HepG2 (cell line): ENCODE measurements around the gene POMT2. TPM values are rescaled to one million over a fixed set of nuclear protein-coding genes. Genes with fewer than 3 reads are reported as not detected.

Experiments
- ATAC-seq: fragments of 200-7000 bp; cut with Tn5 transposase; 3 replicates; pipeline ENCODE4 v1.9.1; 2020; ENCODE audit warnings: mild to moderate bottlenecking, moderate library complexity
- BruUV-seq: library from RNA; stranded (reverse); fragments of 400-500 nt; replicated peaks from 2 replicates; lab custom pipeline; 2021; lab: Mats Ljungman, UMichigan
- CTCF ChIA-PET: fragments of 300-600 bp; formaldehyde crosslinking; extraction: SDS; loops from one replicate; lab custom pipeline; 2021; ENCODE audit warnings: low total read pairs, inconsistent platforms, low intra/inter-chr PET ratio; lab: Yijun Ruan, JAX
- POLR2A ChIA-PET: fragments of 350-600 bp; sonication (Branson Sonifier 250); formaldehyde crosslinking; loops from one replicate; lab custom pipeline; 2020; ENCODE audit warnings: antibody characterized with exemption, inconsistent platforms; lab: Yijun Ruan, JAX
- DNase-seq: peaks from one replicate; pipeline ENCODE4 v3.0.0-alpha.2; 2015; ENCODE audit warnings: low spot score
- FAIRE-seq: peaks from 3 replicates; lab custom pipeline; 2011; peaks lifted over from hg19 to GRCh38; lab: Jason Lieb, UNC
- H2AFZ ChIP-seq: one replicate; pipeline ENCODE4 v1.6.1; 2011; ENCODE audit warnings: low read length, inconsistent platforms
- H3K27ac ChIP-seq: fragments of 300-600 bp; 3 replicates; pipeline ENCODE4 v1.8.0; 2011; ENCODE audit warnings: mixed run types, mild to moderate bottlenecking, mixed read lengths, low read length, inconsistent platforms; ENCODE audit not compliant: insufficient read depth; ENCODE audit errors: extremely low read length
- H3K27me3 ChIP-seq, 2 experiments: fragments of 200-600 bp in 1 of 2; 2 replicates in 1 of 2; 3 replicates in 1 of 2; pipeline versions ENCODE4 v1.6.0 to v1.8.0; 2011; ENCODE audit warnings: low read length in 2 of 2, mild to moderate bottlenecking in 2 of 2, moderate library complexity in 2 of 2, inconsistent platforms in 1 of 2; ENCODE audit not compliant: insufficient read depth in 2 of 2, control insufficient read depth in 1 of 2
- H3K36me3 ChIP-seq, 2 experiments: fragments of 200-600 bp in 1 of 2; replicated peaks in 1 of 2; 2 replicates in 1 of 2; 3 replicates in 1 of 2; pipeline versions ENCODE4 v1.5.1 to v1.8.0; 2011; ENCODE audit warnings: low read length in 2 of 2, inconsistent platforms in 1 of 2; ENCODE audit not compliant: insufficient read depth in 2 of 2, control insufficient read depth in 1 of 2
- H3K4me1 ChIP-seq: 2 replicates; pipeline ENCODE4 v1.5.1; 2012; ENCODE audit warnings: low read length, inconsistent platforms; ENCODE audit not compliant: insufficient read depth
- H3K4me2 ChIP-seq: 2 replicates; pipeline ENCODE4 v1.6.0; 2011; ENCODE audit warnings: low read depth, low read length, inconsistent platforms
- H3K4me3 ChIP-seq, 3 experiments: fragments of 200-600 bp in 1 of 3; sonication (generic), shearing (Covaris generic) in 1 of 3; replicated peaks in 1 of 3; 2 replicates each; pipeline ENCODE4 v1.5.1; 2011 to 2016; ENCODE audit warnings: low read length in 3 of 3, inconsistent platforms in 2 of 3, low read depth in 2 of 3, mild to moderate bottlenecking in 2 of 3, control low read depth in 1 of 3, mixed read lengths in 1 of 3; ENCODE audit not compliant: insufficient read depth in 1 of 3
- H3K79me2 ChIP-seq: one replicate; pipeline ENCODE4 v1.6.1; 2011; ENCODE audit warnings: low read length, inconsistent platforms; ENCODE audit not compliant: insufficient read depth
- H3K9ac ChIP-seq: 2 replicates; pipeline ENCODE4 v1.6.0; 2011; ENCODE audit warnings: mild to moderate bottlenecking, low read depth, low read length, inconsistent platforms; ENCODE audit not compliant: insufficient read depth
- H3K9me3 ChIP-seq: 2 replicates; pipeline ENCODE4 v1.5.1; 2012; ENCODE audit warnings: mild to moderate bottlenecking, low read length
- H4K20me1 ChIP-seq: 2 replicates; pipeline ENCODE4 v1.6.0; 2011; ENCODE audit warnings: inconsistent platforms, mild to moderate bottlenecking, low read length, moderate library complexity; ENCODE audit not compliant: insufficient read depth
- FOXA1 ChIP-seq, 2 experiments: fragments of 450-650 bp in 1 of 2; sonication (generic) in 1 of 2; formaldehyde crosslinking in 1 of 2; IDR thresholded peaks; 2 replicates each; pipeline versions ENCODE4 v1.4.0 to v1.6.1; 2016 to 2020; ENCODE audit warnings: missing genetic modification reagents in 1 of 2
- FOXA3 ChIP-seq: IDR thresholded peaks from 2 replicates; pipeline ENCODE4 v1.6.1; 2016; ENCODE audit warnings: missing genetic modification reagents, missing compliant biosample characterization
- HOMEZ ChIP-seq: IDR thresholded peaks from 2 replicates; pipeline ENCODE4 v1.6.1; 2016; ENCODE audit warnings: low read depth
- LCORL ChIP-seq, 2 experiments: fragments of 450-650 bp in 1 of 2; sonication (generic) in 1 of 2; formaldehyde crosslinking in 1 of 2; IDR thresholded peaks; 2 replicates each; pipeline versions ENCODE4 v1.5.0 to v1.6.1; 2017 to 2020; ENCODE audit warnings: antibody characterized with exemption in 1 of 2, missing genetic modification reagents in 1 of 2
- REPIN1 ChIP-seq: sonication (generic); formaldehyde crosslinking; IDR thresholded peaks from 2 replicates; pipeline ENCODE4 v1.8.0; 2022; ENCODE audit warnings: missing genetic modification reagents, low read depth, mild to moderate bottlenecking, borderline replicate concordance
- RXRB ChIP-seq: IDR thresholded peaks from 2 replicates; pipeline ENCODE4 v1.6.1; 2016; ENCODE audit warnings: borderline replicate concordance, missing genetic modification reagents, missing compliant biosample characterization
- SAP130 ChIP-seq: IDR thresholded peaks from 2 replicates; pipeline ENCODE4 v1.6.1; 2016; ENCODE audit warnings: low read depth
- SRSF4 ChIP-seq: fragments of 200-400 bp; formaldehyde crosslinking; IDR thresholded peaks from one replicate; pipeline ENCODE4 v1.6.1; 2018; ENCODE audit warnings: mild to moderate bottlenecking, low read depth, low read length, moderate library complexity; ENCODE audit not compliant: poor library complexity, severe bottlenecking
- TBX2 ChIP-seq: sonication (generic); formaldehyde crosslinking; IDR thresholded peaks from 2 replicates; pipeline ENCODE4 v1.5.0; 2020; ENCODE audit warnings: missing genetic modification reagents, mild to moderate bottlenecking, borderline replicate concordance
- ZFX ChIP-seq: sonication (generic); formaldehyde crosslinking; IDR thresholded peaks from 2 replicates; pipeline ENCODE4 v1.4.0; 2020; ENCODE audit warnings: mild to moderate bottlenecking, low read depth, missing genetic modification reagents, moderate library complexity
- ZNF263 ChIP-seq: sonication (generic); formaldehyde crosslinking; IDR thresholded peaks from 2 replicates; pipeline ENCODE4 v1.4.0; 2020; ENCODE audit warnings: missing genetic modification reagents
- ZNF383 ChIP-seq: sonication (generic); formaldehyde crosslinking; IDR thresholded peaks from 2 replicates; pipeline ENCODE4 v1.4.0; 2020; ENCODE audit warnings: missing genetic modification reagents, mild to moderate bottlenecking, borderline replicate concordance
- ZNF577 ChIP-seq: sonication (generic); formaldehyde crosslinking; IDR thresholded peaks from 2 replicates; pipeline ENCODE4 v1.4.0; 2020; ENCODE audit warnings: mild to moderate bottlenecking, low read depth, missing genetic modification reagents, borderline replicate concordance
- WGBS: methylation state at CpG from one replicate; pipeline ENCODE4 v1.1.6; 2017; ENCODE audit warnings: low lambda C conversion rate; 5-methylcytosine and 5-hydroxymethylcytosine counted together
- in situ Hi-C: cut with HindIII; loops from 2 replicates; pipeline ENCODE4 v1.10.0; 2017; ENCODE audit warnings: low pct_unique_long_range_greater_than_20kb; ENCODE audit not compliant: extremely low pct_ligation_motif_present
- intact Hi-C: fragments of 100-400 bp; cut with micrococcal nuclease; formaldehyde crosslinking; loops from one replicate; pipeline ENCODE4 v1.10.0; 2022; ENCODE audit not compliant: unreplicated experiment
- polyA plus RNA-seq, 8 experiments: library from polyadenylated mRNA; depleted of rRNA in 3 of 8; stranded (reverse) in 7 of 8; unstranded in 1 of 8; fragments of >200 nt; fragmentation: Illumina TruSeq in 4 of 8; extraction: Trizol in 4 of 8; gene quantifications; 2 replicates each; pipeline versions ENCODE4 v1.2.1 to v1.2.3, GENCODE V29; 2011 to 2016; ENCODE audit warnings: low read depth in 4 of 8, missing spikeins in 1 of 8, mixed read lengths in 1 of 8; ENCODE audit not compliant: insufficient read depth in 1 of 8
- total RNA-seq, 5 experiments: library from RNA; depleted of rRNA; stranded (reverse); fragments of >200 nt; fragmentation: Illumina TruSeq; extraction: Trizol; gene quantifications; 2 replicates each; pipeline ENCODE4 v1.2.3, GENCODE V29; 2016; ENCODE audit warnings: low read depth in 1 of 5
- TF ChIP-seq, protein P1 (sequence below): sonication (generic); formaldehyde crosslinking; IDR thresholded peaks from 2 replicates; pipeline ENCODE4 v1.5.0; 2020; ENCODE audit warnings: missing genetic modification reagents, mild to moderate bottlenecking, borderline replicate concordance
- TF ChIP-seq, protein P2 (sequence below): sonication (generic); formaldehyde crosslinking; IDR thresholded peaks from 2 replicates; pipeline ENCODE4 v1.5.1; 2020; ENCODE audit warnings: mild to moderate bottlenecking, missing genetic modification reagents, moderate library complexity

POMT2 gene
- total and polyA plus RNA-seq, 2 of the 13 experiments (the other 11 are each of a cell fraction or from before 2014, with no cell fraction given), result 15.3 to 15.9 TPM

GRCh38 chr14:77302926-77303325 lies 17.8 kb downstream of the POMT2 start (continued):
- TF ChIP-seq RXRB (CRISPR knock-in tag), result peak; percentile 70
- no peak for TF ChIP-seq ZNF577 (CRISPR knock-in tag)
- no peak for TF ChIP-seq ZNF383 (CRISPR knock-in tag)
- TF ChIP-seq ZFX, result peak; percentile 36; the same call in 1 of the 2 replicates

DNA sequence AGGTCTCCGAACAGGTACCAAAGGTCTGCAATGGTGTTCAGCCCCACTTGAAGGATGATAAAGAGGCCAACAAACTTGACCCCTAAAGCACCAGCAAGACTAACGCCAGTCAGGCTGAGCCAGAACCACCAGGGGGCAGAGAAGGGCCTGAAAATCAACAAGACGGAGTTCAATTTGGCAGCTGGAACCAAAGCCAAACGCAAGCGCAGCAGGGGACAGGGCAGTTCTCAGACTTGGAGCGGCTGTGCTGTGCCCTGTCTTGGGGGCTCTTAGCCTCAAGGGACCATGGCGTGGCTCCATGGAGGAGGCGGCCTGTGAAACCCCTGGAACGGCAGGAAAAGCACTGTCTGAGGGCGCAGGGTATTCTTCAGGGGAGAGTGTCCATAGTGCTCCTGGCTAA lies 19.6 kb downstream of the POMT2 start:
- Histone ChIP-seq H3K9ac (no peak overlapping the region), H3K4me2 (no peak overlapping the region), H3K9me3 (no peaks in the 10 kb centered on the region), H3K4me1 (peaks cover 38% of the 10 kb centered on the region), H3K36me3 (peaks cover 19 to 30% of the 10 kb centered on the region in 2 experiments), H4K20me1 (no peaks in the 10 kb centered on the region), H3K4me3 (no peak overlapping the region), H3K79me2 (no peaks in the 10 kb centered on the region), H2AFZ (no peak overlapping the region), H3K27me3 (no peaks in the 10 kb centered on the region), H3K27ac (no peak overlapping the region)
- intact Hi-C loops, result loop anchor here (1.0 kb wide), 3 partner anchors 15 to 250 kb away; no protein-coding TSS in a partner anchor
- ChIA-PET CTCF (interaction anchor here (0.8 to 4.3 kb wide), 5 partner anchors 14 to 250 kb away, joined by 3 to 54 read pairs (median 9); no protein-coding TSS in a partner anchor), POLR2A (interaction anchor here (0.7 to 5.3 kb wide), 4 partner anchors 14 to 108 kb away, joined by 3 to 70 read pairs (median 4); partner anchors contain the start of genes GSTZ1 and POMT2)
- BruUV-seq, result no TSS peak
- in situ Hi-C loops, result loop anchor here (10.0 kb wide), 2 partner anchors 114 to 244 kb away; no protein-coding TSS in a partner anchor
- DNase-seq (peak; percentile 75), ATAC-seq (peak; percentile 70), FAIRE-seq (peak; percentile 90)
- WGBS, result 53% methylated on average over 7 of the region's 10 CpGs
- no peak for TF ChIP-seq ZNF263 (CRISPR knock-in tag)
- TF ChIP-seq, protein P1, sequence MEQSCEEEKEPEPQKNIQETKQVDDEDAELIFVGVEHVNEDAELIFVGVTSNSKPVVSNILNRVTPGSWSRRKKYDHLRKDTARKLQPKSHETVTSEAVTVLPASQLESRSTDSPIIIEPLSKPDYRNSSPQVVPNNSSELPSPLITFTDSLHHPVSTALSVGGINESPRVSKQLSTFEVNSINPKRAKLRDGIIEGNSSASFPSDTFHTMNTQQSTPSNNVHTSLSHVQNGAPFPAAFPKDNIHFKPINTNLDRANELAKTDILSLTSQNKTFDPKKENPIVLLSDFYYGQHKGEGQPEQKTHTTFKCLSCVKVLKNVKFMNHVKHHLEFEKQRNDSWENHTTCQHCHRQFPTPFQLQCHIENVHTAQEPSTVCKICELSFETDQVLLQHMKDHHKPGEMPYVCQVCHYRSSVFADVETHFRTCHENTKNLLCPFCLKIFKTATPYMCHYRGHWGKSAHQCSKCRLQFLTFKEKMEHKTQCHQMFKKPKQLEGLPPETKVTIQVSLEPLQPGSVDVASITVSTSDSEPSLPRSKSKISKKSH (CRISPR knock-in tag), result 0 out of 2 replicates have a peak, but pooled peaks have one; percentile 42
- TF ChIP-seq HOMEZ (CRISPR knock-in tag), result no peak
- TF ChIP-seq, protein P2, sequence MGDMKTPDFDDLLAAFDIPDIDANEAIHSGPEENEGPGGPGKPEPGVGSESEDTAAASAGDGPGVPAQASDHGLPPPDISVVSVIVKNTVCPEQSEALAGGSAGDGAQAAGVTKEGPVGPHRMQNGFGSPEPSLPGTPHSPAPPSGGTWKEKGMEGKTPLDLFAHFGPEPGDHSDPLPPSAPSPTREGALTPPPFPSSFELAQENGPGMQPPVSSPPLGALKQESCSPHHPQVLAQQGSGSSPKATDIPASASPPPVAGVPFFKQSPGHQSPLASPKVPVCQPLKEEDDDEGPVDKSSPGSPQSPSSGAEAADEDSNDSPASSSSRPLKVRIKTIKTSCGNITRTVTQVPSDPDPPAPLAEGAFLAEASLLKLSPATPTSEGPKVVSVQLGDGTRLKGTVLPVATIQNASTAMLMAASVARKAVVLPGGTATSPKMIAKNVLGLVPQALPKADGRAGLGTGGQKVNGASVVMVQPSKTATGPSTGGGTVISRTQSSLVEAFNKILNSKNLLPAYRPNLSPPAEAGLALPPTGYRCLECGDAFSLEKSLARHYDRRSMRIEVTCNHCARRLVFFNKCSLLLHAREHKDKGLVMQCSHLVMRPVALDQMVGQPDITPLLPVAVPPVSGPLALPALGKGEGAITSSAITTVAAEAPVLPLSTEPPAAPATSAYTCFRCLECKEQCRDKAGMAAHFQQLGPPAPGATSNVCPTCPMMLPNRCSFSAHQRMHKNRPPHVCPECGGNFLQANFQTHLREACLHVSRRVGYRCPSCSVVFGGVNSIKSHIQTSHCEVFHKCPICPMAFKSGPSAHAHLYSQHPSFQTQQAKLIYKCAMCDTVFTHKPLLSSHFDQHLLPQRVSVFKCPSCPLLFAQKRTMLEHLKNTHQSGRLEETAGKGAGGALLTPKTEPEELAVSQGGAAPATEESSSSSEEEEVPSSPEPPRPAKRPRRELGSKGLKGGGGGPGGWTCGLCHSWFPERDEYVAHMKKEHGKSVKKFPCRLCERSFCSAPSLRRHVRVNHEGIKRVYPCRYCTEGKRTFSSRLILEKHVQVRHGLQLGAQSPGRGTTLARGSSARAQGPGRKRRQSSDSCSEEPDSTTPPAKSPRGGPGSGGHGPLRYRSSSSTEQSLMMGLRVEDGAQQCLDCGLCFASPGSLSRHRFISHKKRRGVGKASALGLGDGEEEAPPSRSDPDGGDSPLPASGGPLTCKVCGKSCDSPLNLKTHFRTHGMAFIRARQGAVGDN (CRISPR knock-in tag), result peak; percentile 57
- TF ChIP-seq FOXA1 (IDR thresholded peaks at IDR 0.05), result no peak
- TF ChIP-seq FOXA1 (CRISPR knock-in tag; IDR thresholded peaks at IDR 0.05), result peak; percentile 88
- no peak for TF ChIP-seq SRSF4
- TF ChIP-seq SAP130 (CRISPR knock-in tag), result 0 out of 2 replicates have a peak, but pooled peaks have one; percentile 15
- no peak for TF ChIP-seq LCORL (IDR thresholded peaks at IDR 0.05)
- TF ChIP-seq LCORL (CRISPR knock-in tag; IDR thresholded peaks at IDR 0.05), result 0 out of 2 replicates have a peak, but pooled peaks have one; percentile 22
- peak; percentile 70 for TF ChIP-seq FOXA3 (CRISPR knock-in tag)
- TF ChIP-seq TBX2 (CRISPR knock-in tag), result no peak
- peak; percentile 58; the same call in 1 of the 2 replicates for TF ChIP-seq REPIN1 (CRISPR knock-in tag)
